ENCODE data around the gene SMU1.

GRCh38 chr9:33111631-33112030 is 35.2 kb upstream of the SMU1 start:
- TF ChIP-seq CTCF (IDR thresholded peaks at IDR 0.05; ENCODE audit: poor library complexity) (no peak), EZH2 (IDR thresholded peaks at IDR 0.05; ENCODE audit: borderline replicate concordance) (no peak), EZH2phosphoT487 (IDR thresholded peaks at IDR 0.05; ENCODE audit: low read depth, severe bottlenecking, unreplicated experiment) (no peak)

All from hepatocyte (in vitro differentiated cells).